HG03045 (cell line): Measurements from ENCODE around the gene CHST15.

Experiments
- ATAC-seq: cut with Tn5 transposase; IDR thresholded peaks from one replicate; pipeline ENCODE4 v1.9.1; 2021; ENCODE audit warnings: mild to moderate bottlenecking, moderate library complexity; ENCODE audit not compliant: unreplicated experiment

The CHST15 gene

DNA sequence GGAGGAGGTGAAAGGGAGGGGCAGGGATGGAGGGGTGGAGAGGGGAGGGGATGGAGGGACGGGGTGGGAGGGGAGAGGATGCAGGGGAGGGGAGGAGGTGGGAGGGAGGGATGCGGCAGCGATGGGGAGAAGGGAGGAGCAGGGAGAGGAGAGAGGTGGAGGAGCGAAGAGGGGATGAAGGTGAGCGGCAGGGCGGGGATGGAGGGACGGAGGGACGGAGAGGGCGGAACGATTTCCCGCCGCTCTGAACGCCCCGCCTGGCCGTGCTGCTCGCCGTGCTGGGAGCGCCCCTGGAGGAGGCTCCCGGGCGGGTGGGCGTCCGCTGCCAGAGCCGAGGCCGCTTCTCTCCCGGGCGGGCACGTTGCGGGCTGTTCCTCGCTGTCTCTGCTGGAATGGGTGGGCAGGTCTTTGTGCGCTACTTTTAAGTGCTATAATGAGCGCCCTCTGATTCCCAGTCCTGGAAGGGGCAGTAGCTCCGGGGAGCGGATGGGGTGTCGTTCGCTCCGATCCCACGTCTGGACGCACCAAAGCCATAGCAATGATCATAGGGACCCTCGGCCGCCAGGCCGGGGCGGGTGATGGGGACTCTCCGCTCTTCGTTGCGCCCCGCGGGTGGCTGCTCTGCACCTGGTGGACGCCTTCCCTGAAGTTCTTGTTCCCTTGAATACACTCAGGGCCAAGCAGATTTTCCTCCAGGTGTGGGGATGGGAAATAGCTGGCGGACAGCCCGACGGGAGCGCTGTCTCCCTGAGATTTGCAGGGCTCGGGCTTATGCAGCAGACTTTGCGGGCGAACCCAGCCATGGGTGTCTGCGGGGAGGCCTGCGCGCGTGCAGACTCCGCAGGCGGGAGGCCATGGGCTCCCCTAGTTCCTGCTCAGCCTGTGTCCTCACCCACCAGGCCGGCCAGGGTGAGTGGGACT lies 120.7 kb downstream of the CHST15 start:
- ATAC-seq = no peak

DNA sequence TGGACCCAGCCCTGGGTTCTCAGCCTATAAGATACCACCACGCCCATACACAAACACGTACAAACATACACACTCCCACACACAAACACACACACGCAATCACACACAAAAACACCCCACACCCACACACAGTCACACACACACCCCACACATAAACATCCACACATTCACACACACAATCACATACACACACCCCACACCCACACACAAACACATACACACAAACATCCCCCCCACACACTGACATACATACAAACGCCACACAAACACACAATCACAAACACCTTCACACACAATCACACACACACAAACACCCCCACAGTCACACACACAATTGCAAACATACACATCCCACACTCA lies 122.5 kb downstream of the CHST15 start:
- ATAC-seq = no peak

DNA sequence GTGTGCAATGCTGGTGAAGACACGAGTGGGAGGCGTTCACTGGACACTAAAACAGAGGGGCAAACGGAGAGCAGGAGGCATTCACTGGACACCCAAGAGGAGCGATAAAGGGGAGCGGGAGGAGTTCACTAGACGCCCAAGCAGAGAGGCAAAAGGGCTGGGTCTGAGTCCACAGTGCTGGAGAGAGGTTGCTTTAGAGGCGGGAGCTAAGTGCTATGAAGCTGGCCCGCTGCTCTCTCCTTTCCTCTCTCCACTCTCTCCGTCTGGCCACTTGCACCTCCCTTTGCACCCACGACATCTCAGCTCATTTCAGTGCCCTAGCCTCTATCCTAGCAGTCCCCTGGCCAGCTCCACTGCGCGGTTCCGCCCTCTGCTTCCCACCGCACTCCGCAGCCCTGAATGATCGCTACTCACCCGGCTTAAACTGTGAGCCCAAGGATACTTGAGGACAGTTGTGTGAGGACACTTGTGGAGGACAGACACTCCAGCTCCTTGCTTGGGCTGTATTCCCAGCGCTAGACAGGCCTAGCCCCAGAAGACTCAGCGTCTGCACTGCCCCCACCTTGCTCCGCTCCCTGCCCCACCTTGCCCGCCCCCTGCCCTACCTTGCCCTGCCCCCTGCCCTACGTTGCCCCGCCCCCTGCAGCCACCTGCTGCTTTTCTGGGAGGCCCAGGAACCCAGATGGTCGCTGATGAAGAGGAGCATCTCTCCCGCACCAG lies 123.0 kb downstream of the CHST15 start:
- no peak for ATAC-seq

DNA sequence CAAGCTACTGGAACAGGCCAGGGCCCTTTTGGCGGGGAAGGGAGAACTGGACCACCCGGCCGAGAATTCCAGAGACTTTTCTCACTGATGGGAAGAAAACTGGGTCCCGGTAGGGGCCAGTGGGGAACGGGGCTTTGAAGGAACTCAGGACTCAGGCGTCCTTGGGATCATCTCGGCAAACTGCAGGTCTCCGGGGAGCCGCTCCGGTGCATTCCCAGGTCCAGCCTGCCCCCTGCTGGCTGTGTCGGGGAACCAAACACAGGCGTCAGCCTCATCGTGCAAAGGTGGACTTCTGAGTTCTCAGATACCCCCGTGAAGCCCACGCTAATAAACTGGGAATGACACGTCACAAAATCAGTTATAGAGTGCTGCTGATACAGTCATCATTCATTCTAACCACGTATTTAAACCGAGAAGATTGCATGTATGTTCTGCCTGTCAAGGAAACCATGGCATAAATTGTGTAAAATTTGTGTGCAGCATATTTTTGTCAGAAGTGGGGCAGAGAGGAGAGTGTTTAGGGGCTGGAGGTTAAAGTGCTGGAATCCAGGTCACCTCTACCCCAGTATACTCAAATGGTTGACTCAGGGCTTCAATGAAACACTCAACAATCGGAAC lies 125.7 kb downstream of the CHST15 start:
- ATAC-seq = no peak

DNA sequence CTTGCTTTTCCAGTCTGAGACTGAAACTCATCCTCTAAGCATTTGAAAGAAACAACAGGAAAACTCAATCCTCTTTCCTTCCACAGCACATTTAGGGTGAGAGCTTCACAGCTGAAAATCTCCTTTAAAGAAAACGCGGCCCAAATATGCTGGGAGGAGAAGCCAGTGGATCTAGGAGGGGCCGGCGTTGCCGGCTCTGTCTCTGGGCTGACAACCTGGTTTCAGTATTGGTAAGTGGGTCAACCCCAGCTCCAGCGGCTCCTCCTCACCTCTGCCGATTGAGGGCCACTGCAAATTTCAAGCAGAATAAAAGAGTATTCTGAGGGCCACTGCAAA lies 126.5 kb downstream of the CHST15 start:
- ATAC-seq = no peak

DNA sequence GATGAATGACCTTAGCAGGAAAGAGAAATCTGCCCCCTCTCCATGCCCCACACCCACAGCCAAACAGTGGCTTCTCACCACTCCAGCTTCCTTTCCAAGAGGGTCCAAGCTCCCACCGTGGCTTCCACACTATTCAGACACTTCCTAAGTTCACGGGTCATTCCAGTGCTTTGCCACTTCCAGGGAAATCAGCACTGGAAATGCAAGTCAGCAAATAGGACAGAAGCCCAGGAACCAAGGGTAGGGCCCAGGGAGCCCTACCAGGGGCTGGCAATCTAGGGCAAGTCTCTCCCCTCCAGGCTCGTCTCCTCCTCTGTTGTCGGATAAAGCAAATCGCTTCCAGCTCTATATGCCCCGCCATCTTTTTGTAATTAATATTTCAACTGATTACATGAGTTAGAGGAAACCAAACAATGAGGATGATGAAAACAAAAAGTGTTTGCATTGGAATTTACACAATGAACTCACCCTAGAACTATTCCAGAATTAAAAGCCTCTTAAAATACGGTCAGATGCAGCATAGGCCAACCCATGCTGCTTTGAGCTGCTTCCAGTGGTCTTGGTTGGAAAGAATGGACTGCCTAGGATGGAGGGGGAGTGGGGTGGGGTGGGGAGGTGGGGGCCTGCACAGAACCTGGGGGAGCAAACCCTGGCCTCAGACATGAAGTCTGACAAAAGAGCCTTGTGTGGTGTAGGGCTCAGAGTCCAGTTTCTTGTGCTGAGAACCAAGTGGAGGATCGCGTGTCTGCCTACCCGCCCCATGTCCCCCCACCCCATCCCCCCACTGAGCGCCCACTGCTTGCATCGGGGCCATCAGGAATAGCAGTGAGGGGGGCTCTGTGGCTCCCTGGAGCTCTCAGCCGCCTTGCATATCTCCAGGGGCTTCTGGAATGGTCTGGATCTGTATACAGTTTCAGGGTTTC lies 127.2 kb downstream of the CHST15 start:
- no peak for ATAC-seq

DNA sequence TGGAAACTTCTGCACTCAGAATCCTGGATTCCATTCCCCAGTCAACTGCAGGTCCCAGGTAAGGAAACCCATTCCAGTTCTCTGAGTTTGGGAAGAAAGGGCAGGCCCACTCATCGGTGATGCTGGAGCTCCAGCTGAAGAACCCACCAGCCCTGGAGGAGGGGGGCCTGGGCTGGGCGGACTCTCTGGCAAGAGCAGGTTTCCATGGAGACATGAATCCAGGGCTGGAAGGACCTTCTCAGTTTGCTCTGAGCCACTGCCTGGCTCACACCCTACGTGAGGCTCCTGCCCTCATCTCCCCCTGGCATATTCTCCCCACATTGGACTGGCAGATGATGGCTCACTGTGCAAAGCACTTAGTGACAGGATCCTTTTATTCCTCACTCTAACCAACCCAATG lies 128.4 kb downstream of the CHST15 start:
- ATAC-seq = no peak

DNA sequence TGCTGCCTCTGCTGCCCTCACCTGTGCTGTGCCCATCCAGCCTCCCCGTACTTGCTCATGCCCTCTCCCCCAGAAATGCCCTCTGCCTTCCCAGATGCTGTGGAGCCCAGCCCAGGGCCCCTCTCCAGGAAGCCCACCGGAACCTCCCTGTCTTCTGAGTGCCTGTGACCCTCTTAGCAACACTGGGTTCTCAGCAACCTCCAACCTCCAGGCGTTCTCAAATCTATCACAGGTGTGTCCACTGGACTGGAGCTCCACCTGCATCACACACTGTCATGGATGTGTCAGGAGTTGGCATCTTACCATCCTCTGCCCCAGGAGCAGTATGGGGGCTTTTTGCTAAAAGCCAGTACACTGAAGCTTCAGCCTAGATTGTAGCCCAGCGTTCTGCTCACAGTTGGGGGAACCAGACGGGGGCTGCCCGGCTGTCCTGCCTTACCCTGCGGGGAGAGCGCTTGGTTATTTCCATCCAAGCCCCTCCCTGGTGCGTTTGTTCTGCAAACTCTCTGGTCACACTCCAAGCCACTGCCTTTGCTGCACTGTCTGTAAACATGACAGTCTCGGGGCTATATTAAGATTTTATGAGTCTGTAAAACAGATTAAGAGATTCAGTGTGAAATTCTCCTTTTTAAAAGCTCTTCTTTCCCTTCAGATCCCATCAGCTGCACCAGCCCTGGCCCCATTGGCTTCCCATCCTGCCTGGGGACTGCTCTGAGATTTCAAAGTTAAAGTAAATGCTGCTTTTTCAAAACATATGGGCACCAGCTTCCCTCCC lies 130.5 kb downstream of the CHST15 start:
- ATAC-seq = no peak

DNA sequence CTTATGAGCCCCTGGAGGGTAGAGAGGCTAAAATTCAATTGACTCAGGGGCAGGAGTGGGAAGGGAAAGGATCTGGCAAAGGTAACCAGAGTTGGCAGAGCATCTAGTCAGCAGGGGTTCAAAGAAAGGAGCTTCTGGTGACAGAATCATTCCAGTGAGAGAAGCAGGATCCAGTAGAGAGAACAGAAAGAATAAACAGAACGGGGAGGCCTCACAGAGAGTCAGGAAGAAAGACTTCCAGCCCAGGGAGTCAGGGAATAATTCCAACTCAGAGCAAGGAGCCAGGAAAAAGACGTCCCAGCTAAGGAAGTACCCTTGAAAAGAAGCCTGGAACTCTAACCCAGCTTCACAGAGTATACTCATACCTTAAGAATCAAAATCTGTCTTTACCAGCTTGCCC lies 135.2 kb downstream of the CHST15 start:
- ATAC-seq = no peak
